Lung (tissue), 12 donors: ENCODE data around the gene UBAP2. TPM values are rescaled to one million over a fixed set of nuclear protein-coding genes. Genes with fewer than 3 reads are reported as not detected.

Source experiments
- ATAC-seq: fragments of 200-7000 bp; cut with Tn5 transposase; one replicate; pipeline ENCODE4 v1.9.1; 2020; ENCODE audit warnings: moderate number of reproducible peaks; ENCODE audit not compliant: insufficient read depth, low FRiP score
- DNase-seq, 3 donors: peaks; one replicate each; pipeline ENCODE4 v3.0.0-alpha.2; 2013 to 2017
- H3K27ac ChIP-seq, 2 donors: one replicate each; pipeline ENCODE4 v1.5.1; 2013; ENCODE audit warnings: mild to moderate bottlenecking in 2 of 2, moderate library complexity in 2 of 2, control low read depth in 1 of 2, inconsistent platforms in 1 of 2, low read depth in 1 of 2, low read length in 1 of 2
- H3K27me3 ChIP-seq, 3 donors: one replicate each; pipeline ENCODE4 v1.5.1; 2013; ENCODE audit warnings: low read length in 2 of 3; ENCODE audit not compliant: control insufficient read depth in 3 of 3, insufficient read depth in 3 of 3
- H3K36me3 ChIP-seq, 4 donors: one replicate each; pipeline ENCODE4 v1.5.1; 2013; ENCODE audit warnings: low read length in 4 of 4, mild to moderate bottlenecking in 1 of 4, moderate library complexity in 1 of 4; ENCODE audit not compliant: control insufficient read depth in 4 of 4, insufficient read depth in 4 of 4
- H3K4me1 ChIP-seq, 5 donors: one replicate each; pipeline ENCODE4 v1.5.1; 2013; ENCODE audit warnings: low read length in 5 of 5, mild to moderate bottlenecking in 2 of 5, moderate library complexity in 1 of 5; ENCODE audit not compliant: control insufficient read depth in 5 of 5, insufficient read depth in 5 of 5
- H3K4me3 ChIP-seq: one replicate; pipeline ENCODE4 v1.5.1; 2013; ENCODE audit warnings: mild to moderate bottlenecking, control low read depth, moderate library complexity
- H3K9ac ChIP-seq, 2 donors: one replicate each; pipeline ENCODE4 v1.5.1; 2013; ENCODE audit warnings: low read length in 2 of 2, control low read depth in 1 of 2; ENCODE audit not compliant: insufficient read depth in 1 of 2
- H3K9me3 ChIP-seq, 4 donors: one replicate each; pipeline ENCODE4 v1.5.1; 2013; ENCODE audit warnings: low read length in 3 of 4, mild to moderate bottlenecking in 1 of 4, moderate library complexity in 1 of 4; ENCODE audit not compliant: control insufficient read depth in 4 of 4, insufficient read depth in 3 of 4
- CTCF ChIP-seq: IDR thresholded peaks from 2 replicates; pipeline ENCODE4 v1.5.1; 2012; ENCODE audit warnings: mild to moderate bottlenecking; ENCODE audit errors: control extremely low read depth, extremely low read depth
- WGBS, 2 donors: extraction: QIAGEN DNeasy Blood & Tissue Kit; methylation state at CpG; one replicate each; pipeline ENCODE4 v1.1.7; 2013; 5-methylcytosine and 5-hydroxymethylcytosine counted together
- polyA plus RNA-seq, 2 donors: library from polyadenylated mRNA; stranded (reverse); fragments of 200-250 nt; gene quantifications; one replicate each; pipeline ENCODE4 v1.2.1, GENCODE V29; 2013
- total RNA-seq, 2 donors: library from RNA; depleted of rRNA in 1 of 2; stranded (reverse); fragments of >200 nt in 1 of 2; gene quantifications; one replicate each; pipeline ENCODE4 v1.2.1, GENCODE V29; 2014 to 2021
- donor health status: control.
- donor health status: control.
- donor health status: Bipolar disorder and iron deficiency.
- donor health status: healthy.
- donor health status: DM: yes; HTN: yes; CAD: no.

Gene UBAP2
- total and polyA plus RNA-seq, 4 donors = 12.6 to 45.4 (median 21.3) TPM

DNA sequence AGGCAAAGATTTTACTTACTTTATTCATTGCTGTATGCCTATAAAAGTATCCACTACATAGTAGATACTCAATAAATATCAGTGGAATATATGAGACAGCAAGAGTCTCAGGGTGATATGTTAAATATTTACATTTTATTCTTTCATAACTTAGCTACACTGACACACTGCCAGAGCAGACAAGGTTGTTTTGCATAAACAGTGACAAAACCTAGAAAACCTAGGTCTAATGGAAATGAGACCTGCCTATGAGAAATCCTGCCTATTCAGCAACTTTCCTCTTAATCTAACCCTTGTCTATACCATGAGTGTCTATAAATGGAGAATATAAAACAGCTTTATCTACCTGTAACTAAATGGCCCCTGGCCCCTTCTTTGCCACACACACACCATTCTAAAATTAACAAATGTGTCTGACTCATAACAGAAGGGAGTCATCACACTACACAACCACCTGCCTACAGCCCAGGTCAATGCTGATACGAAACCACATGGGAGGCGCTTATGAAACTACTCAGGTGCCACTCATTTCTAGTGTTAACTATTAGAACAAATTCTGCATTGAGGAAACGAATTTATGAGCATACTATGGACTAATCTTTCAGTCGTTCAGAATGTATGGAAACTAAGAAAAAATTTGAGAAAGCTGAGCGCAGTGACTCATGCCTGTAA is 60.3 kb downstream of the UBAP2 start:
- H3K27ac ChIP-seq = no peak overlapping the region
- no peak for ATAC-seq
- H3K36me3 ChIP-seq = peaks cover 3 to 22% (median 11%) of the 10 kb centered on the region in 4 donors
- TF ChIP-seq CTCF = no peak
- no peak overlapping the region for H3K4me3 ChIP-seq
- H3K9ac ChIP-seq = no peak overlapping the region
- DNase-seq = no peak
- peaks cover 0 to 7% (median 4%) of the 10 kb centered on the region in 5 donors for H3K4me1 ChIP-seq
- no peaks in the 10 kb centered on the region for H3K27me3 ChIP-seq
- 84% methylated on average over 5 of the region's 5 CpGs for WGBS, 2 donors
- H3K9me3 ChIP-seq = no peaks in the 10 kb centered on the region

DNA sequence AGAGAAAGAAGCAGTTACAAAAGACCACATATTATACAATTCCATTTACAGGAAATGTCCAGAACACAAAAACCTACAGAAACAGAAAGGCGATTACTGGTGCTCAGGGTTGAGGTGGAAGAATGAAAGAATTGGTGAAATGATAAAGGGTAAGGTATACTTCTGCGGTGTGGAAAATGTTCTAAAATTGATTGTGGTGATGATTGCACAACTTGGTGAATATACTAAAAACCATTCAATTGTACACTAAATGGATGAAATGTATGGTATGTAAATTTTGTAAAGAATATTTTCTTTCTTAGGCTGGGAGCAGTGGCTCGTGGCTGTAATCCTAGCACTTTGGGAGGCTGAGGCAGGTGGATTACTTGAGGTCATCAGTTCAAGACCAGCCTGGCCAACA is 72.3 kb downstream of the UBAP2 start:
- H3K27ac ChIP-seq = no peak overlapping the region
- WGBS, 2 donors = 51 to 88% methylated on average over 3 of the region's 3 CpGs
- no peak overlapping the region for H3K4me3 ChIP-seq
- H3K36me3 ChIP-seq = peaks cover 5 to 21% (median 13%) of the 10 kb centered on the region in 4 donors
- no peaks in the 10 kb centered on the region for H3K9me3 ChIP-seq
- DNase-seq = no peak
- no peaks in the 10 kb centered on the region for H3K27me3 ChIP-seq
- TF ChIP-seq CTCF = no peak
- no peak overlapping the region for H3K9ac ChIP-seq
- peaks cover 0 to 3% (median 0%) of the 10 kb centered on the region in 5 donors for H3K4me1 ChIP-seq
- no peak for ATAC-seq

GRCh38 chr9:33972698-33973097 is 76.0 kb downstream of the UBAP2 start:
- Histone ChIP-seq H3K4me3 (no peak overlapping the region), H3K27ac (no peak overlapping the region), H3K9me3 (no peaks in the 10 kb centered on the region), H3K27me3 (no peaks in the 10 kb centered on the region), H3K9ac (no peak overlapping the region), H3K36me3 (peaks cover 5 to 15% (median 10%) of the 10 kb centered on the region in 4 donors), H3K4me1 (peaks cover 0 to 3% (median 0%) of the 10 kb centered on the region in 5 donors)
- DNase-seq (no peak), ATAC-seq (no peak)
- no peak for TF ChIP-seq CTCF
- 76 to 81% methylated on average over 2 of the region's 2 CpGs for whole genome bisulfite sequencing, 2 donors
